Measurements from ENCODE around the gene C15orf40.
A peak's percentile ranks its signal among the peaks of the same experiment; 100 is the strongest.

Gene C15orf40

GRCh38 chr15:82993144-82993543, 18.3 kb downstream of the C15orf40 start:
- no peak for DNase-seq (ENCODE audit: low read depth in 3 of 3)

GRCh38 chr15:82992436-82992998, 18.9 kb downstream of the C15orf40 start:
- DNase-seq (ENCODE audit: low read depth in 3 of 3): no peak

DNA sequence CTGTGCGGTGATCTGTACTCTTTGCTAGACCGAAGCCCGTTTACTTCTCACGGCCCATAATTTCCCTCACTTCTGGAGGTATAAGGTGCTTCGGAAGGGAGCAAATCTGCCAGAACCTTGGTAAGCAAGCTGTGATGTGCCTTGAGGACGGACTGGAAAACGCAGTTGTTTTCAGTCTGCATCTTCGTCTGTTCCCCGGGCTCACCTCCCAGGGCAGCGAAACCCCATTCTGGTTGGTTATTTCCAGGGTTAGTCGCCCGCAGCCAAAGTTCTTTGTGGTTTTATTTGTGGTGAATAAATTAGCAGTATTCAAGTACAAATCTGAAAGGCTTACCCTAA, 25.0 kb downstream of the C15orf40 start:
- peak in 1 of 3 donors; percentile 4 for DNase-seq (ENCODE audit: low read depth in 3 of 3)

GRCh38 chr15:82985688-82986441, 25.6 kb downstream of the C15orf40 start, which contains the start of gene RAMAC:
Gene RAMAC, plus strand, starts transcription at chr15:82986210. Its CDS starts 2,809 bp downstream, at chr15:82989019.
- DNase-seq (ENCODE audit: low read depth in 3 of 3): peak; percentile 83 to 87 (median 84)

DNA sequence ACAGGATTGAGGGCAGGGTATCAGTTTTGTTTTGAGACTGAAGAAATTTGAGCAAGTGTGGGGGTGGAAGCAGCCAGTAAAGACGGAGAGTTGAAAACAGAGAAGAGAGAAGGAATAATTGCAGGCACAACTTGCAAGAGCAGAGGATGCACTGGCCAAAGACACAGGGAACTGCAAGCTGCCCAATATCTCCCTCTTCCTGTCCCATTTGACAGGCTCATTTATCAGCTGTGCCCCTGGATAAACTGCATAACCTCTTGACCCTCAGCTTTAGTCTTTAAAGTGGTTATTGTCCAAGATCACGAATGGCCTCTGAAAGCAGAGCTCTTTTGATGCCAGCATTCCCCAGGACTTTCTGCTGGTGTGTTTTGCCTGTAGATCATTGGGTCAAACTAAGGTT, 30.5 kb downstream of the C15orf40 start:
- no peak for DNase-seq (ENCODE audit: low read depth in 3 of 3)

GRCh38 chr15:82979726-82980125, 31.7 kb downstream of the C15orf40 start:
- no peak for DNase-seq (ENCODE audit: low read depth in 3 of 3)

- no peak for DNase-seq (ENCODE audit: low read depth in 3 of 3)
Measured at GRCh38 chr15:82978438-82978837, 33.0 kb downstream of the C15orf40 start.

- no peak for DNase-seq (ENCODE audit: low read depth in 3 of 3)
Measured at GRCh38 chr15:82977076-82977475, 34.4 kb downstream of the C15orf40 start.

- no peak for DNase-seq (ENCODE audit: low read depth in 3 of 3)
Measured at GRCh38 chr15:82972990-82973389, 38.4 kb downstream of the C15orf40 start.

- no peak for DNase-seq (ENCODE audit: low read depth in 3 of 3)
Measured at GRCh38 chr15:82971218-82971984, 40.0 kb downstream of the C15orf40 start.

GRCh38 chr15:82970696-82971095, 40.7 kb downstream of the C15orf40 start:
- no peak for DNase-seq (ENCODE audit: low read depth in 3 of 3)

DNA sequence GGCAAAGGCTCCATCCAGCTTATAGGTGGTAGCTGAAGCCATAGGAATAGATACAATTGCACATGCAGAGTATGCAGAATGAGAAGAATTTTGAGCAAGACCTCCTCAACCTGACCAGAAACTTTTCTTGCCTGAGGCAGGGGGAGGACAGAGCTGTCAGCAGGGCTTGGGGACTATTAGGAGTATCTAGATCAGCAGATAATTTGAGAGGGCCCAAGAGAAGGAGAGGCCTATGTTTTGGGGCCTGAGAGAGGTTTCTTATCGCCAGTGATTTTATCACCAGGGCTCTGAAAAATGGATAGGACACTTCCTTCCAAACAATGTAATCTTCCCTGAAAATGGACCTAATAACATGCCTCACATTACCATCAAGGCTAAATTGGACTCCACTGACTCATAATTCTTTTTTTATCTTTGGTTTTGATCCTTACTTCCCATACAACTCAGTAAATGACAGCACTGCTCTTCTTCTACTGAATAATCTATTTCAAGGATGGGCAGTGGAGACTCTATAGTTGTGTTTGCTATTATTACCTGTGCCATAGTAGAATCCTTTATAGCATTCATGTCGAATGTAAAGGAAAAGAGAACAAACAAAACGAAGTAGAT, 41.3 kb downstream of the C15orf40 start:
- no peak for DNase-seq (ENCODE audit: low read depth in 3 of 3)

- no peak for DNase-seq (ENCODE audit: low read depth in 3 of 3)
Measured at GRCh38 chr15:82969353-82969752, 42.1 kb downstream of the C15orf40 start.

DNA sequence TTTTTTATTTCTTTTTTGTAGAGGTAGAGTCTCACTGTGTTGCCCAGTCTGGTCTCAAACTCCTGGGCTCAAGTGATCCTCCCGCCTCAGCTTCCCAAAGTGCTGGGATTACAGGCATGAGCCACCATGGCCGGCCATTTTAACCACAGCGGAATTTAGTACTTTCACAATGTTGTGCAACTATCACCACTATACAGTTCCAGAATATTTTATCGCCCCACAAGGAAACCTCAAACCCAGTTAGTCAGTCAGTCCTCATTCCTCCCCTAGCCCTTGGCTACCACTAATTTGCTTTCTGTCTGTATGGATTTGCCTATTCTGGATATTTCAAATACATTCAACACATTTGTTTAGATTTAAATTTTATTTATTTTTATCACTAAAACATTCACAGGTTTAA, 43.4 kb downstream of the C15orf40 start:
- DNase-seq (ENCODE audit: low read depth in 3 of 3): no peak

DNA sequence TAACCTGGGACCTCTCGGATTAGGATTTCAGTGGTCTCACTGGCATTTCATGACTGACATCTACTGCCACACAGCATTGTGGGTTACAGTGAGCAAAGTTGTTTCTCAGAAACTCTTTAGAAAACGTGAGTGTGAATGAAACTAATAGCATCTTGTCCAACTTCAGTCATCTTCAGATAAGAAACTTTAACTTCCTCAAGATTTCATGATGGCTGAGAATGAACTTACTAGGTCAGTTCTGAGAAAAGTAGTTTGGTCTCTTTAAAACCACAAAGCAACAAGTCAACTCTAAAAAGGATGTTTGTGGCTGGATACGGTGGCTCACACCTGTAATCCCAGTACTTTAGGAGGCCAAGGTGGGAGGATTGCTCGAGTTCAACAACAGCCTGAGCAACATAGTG, 44.8 kb downstream of the C15orf40 start:
- DNase-seq (ENCODE audit: low read depth in 3 of 3): no peak

DNA sequence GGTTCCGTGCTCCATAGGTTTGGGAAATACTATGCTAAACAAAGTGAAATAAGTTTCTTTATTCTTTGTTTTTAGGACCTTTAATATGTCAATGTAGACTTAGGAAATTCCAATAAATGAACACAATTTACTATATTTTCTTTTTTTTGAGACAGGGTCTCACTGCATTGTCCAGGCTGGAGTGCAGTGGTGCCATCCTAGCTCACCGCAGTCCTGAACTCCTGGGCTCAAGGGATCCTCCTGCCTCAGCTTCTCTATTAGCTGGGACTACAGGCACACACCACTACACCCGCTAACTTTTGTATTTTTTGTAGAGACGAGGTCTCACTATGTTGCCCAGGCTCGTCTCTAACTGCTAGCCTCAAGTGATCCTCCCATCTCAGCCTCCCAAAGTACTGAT, 46.5 kb downstream of the C15orf40 start:
- DNase-seq (ENCODE audit: low read depth in 3 of 3): no peak

DNA sequence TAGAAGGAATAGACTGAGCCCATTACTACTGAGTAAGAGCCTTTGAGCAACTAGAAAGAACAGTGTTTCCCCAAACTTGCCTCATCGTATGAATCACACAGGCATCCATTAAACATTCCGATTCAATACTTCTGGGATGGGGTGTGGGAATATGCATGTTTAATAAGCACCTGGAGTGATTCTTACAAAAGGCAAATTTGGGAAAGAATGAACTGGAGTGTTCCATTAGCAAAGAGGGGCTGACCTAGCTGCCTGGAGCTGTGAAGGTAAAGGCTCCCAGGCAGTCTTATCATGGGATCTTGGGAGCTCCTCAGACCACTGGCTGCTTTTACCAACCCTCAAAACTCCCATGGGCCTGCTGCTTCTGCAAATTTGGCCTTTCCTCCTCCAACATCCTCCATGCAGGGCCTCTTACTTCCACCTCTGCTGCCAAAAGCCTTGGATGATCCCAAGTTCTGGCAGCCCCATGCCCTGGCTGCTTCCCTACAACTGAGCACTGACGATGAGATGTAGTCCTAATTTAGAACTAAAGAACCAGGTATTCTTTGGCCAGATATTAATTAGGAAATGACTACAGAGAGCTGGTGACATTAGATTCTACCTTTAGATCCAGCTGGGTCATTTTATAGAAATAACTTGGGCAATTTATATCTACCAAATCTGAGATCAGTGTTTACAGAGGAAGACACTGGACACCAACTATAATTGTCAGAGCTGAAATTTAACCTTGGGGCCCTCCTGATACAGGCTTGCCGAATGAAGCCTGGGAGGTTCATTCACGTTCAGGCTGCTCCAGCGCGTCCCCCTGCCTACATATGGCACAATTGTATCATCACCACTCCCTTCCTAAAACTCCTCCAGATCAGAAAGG, 47.7 kb downstream of the C15orf40 start:
- DNase-seq (ENCODE audit: low read depth in 3 of 3): no peak

DNA sequence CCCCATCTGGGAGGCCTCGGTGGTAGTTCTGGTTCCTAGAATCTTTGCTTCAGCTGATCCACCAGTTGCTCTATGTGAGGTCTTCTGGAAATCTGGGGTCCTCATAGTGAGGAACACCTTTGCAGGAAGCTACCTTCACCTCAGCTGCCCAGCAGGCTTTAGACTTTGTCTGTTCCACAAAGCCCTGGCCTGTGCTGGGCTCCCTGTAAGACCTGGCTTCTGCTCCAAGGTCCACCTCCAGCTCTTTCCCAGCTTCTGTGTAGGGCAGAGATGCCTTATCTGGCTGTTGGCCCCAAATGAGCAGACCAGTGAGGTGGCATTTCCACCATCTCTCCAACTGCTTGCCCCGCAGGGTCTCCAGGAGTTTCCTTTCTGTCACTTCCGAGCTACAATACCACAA, 50.7 kb downstream of the C15orf40 start:
- no peak for DNase-seq (ENCODE audit: low read depth in 3 of 3)

- DNase-seq (ENCODE audit: low read depth in 3 of 3): no peak
Measured at GRCh38 chr15:82959423-82959822, 52.0 kb downstream of the C15orf40 start.

DNA sequence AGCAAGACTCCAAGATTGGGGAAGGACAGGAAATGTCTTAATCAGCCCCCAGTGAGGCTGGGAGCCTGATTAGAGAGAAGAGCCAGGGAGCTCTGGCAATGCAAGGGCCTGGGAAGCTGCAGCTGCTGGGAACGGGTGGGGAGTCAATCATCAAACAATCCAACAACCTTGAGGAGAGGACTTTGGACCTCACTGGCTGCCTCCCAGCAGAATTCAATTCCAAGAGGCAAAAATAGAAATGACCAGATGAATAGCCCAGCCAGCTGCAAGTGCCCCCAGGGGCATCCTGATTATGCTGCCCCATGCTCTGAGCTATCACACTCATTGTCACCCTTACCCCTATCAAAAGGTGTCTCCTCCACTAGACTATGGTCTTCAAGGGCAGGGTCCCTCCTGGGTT, 52.8 kb downstream of the C15orf40 start:
- no peak for DNase-seq (ENCODE audit: low read depth in 3 of 3)

Measured in stimulated activated CD4-positive, alpha-beta T cell treated with anti-CD3 and anti-CD28 coated beads, TNF-alpha, amount 100 ng/mL, for 48 hours (primary cell).